Astrocyte (in vitro differentiated cells and primary cell): ENCODE results near the gene ZFP36L2.

Experiments used
- EZH2 ChIP-seq: IDR thresholded peaks from 2 replicates; pipeline ENCODE4 v1.6.1; 2012; ENCODE audit warnings: mild to moderate bottlenecking, low read length, inconsistent platforms; ENCODE audit not compliant: insufficient read depth
- TF ChIP-seq, protein P1 (sequence below): IDR thresholded peaks from 2 replicates; pipeline ENCODE4 v1.5.1; 2011; ENCODE audit warnings: low read depth, mild to moderate bottlenecking, inconsistent platforms, low read length, moderate library complexity; ENCODE audit not compliant: insufficient read depth

DNA sequence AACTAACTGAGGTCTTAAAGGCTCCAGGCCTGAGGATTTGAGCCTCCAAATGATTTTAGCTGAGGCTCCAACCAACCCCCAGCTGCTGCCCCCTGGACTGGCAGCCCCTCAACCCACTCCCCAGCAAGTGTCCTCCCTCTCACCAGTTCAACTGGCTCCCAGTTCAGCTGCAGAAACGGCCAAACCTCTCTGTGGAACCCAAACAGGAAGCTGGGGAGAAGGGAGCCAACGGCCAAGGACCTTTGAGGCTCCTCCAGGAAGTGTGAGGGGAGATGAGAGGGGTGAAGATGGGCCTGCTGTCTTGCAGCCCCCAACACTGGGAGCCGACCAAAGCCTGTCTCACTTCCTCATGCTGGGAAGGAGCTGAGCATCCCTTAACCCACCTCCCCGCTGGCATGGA lies 24.9 kb downstream of the ZFP36L2 start:
- TF ChIP-seq, protein P1, sequence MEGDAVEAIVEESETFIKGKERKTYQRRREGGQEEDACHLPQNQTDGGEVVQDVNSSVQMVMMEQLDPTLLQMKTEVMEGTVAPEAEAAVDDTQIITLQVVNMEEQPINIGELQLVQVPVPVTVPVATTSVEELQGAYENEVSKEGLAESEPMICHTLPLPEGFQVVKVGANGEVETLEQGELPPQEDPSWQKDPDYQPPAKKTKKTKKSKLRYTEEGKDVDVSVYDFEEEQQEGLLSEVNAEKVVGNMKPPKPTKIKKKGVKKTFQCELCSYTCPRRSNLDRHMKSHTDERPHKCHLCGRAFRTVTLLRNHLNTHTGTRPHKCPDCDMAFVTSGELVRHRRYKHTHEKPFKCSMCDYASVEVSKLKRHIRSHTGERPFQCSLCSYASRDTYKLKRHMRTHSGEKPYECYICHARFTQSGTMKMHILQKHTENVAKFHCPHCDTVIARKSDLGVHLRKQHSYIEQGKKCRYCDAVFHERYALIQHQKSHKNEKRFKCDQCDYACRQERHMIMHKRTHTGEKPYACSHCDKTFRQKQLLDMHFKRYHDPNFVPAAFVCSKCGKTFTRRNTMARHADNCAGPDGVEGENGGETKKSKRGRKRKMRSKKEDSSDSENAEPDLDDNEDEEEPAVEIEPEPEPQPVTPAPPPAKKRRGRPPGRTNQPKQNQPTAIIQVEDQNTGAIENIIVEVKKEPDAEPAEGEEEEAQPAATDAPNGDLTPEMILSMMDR = no peak
- TF ChIP-seq EZH2 = no peak
